KMS-11 (cell line): ENCODE data around the gene DSCAML1.

ENCODE experiments used
- H2AFZ ChIP-seq: fragments of 200-600 bp; sonication (generic); 2 replicates; pipeline ENCODE4 v1.6.1; 2016; ENCODE audit warnings: antibody characterized with exemption, mixed run types, low read depth
- H3K27ac ChIP-seq: fragments of 200-600 bp; sonication (generic); 2 replicates; pipeline ENCODE4 v1.6.1; 2016; ENCODE audit warnings: mild to moderate bottlenecking, mixed run types
- H3K27me3 ChIP-seq: fragments of 200-600 bp; sonication (generic); 2 replicates; pipeline ENCODE4 v1.6.1; 2017; ENCODE audit warnings: mild to moderate bottlenecking, low read depth, mixed run types, moderate library complexity; ENCODE audit not compliant: insufficient read depth
- H3K36me3 ChIP-seq: fragments of 200-600 bp; sonication (generic); 2 replicates; pipeline ENCODE4 v1.6.1; 2017; ENCODE audit warnings: mild to moderate bottlenecking, mixed run types; ENCODE audit not compliant: insufficient read depth
- H3K4me1 ChIP-seq: fragments of 200-600 bp; sonication (generic); 2 replicates; pipeline ENCODE4 v1.6.1; 2016; ENCODE audit warnings: mild to moderate bottlenecking, low read depth, mixed run types; ENCODE audit not compliant: poor library complexity, severe bottlenecking
- H3K4me2 ChIP-seq: fragments of 200-600 bp; sonication (generic); 2 replicates; pipeline ENCODE4 v1.7.0; 2016; ENCODE audit warnings: mild to moderate bottlenecking, mixed run types
- H3K4me3 ChIP-seq: fragments of 200-600 bp; sonication (generic); IDR thresholded peaks from 2 replicates; pipeline ENCODE4 v1.6.1; 2017; ENCODE audit warnings: low read depth, low read length, mixed read lengths; ENCODE audit not compliant: insufficient read depth
- H3K79me2 ChIP-seq: fragments of 200-600 bp; sonication (generic); 2 replicates; pipeline ENCODE4 v1.6.1; 2016; ENCODE audit warnings: low read depth, mixed run types; ENCODE audit not compliant: insufficient read depth
- H3K9ac ChIP-seq: fragments of 200-600 bp; sonication (generic); 2 replicates; pipeline ENCODE4 v1.6.1; 2016; ENCODE audit warnings: mild to moderate bottlenecking, mixed run types
- H4K20me1 ChIP-seq: fragments of 200-600 bp; sonication (generic); 2 replicates; pipeline ENCODE4 v1.6.1; 2016; ENCODE audit warnings: mild to moderate bottlenecking, mixed run types; ENCODE audit not compliant: insufficient read depth
- TF ChIP-seq, protein P1 (sequence below): fragments of 200-600 bp; sonication (generic); conservative IDR thresholded peaks from 2 replicates; pipeline ENCODE4 v1.6.1; 2017; ENCODE audit warnings: low read depth, mild to moderate bottlenecking, antibody characterized with exemption, low read length, moderate library complexity, mixed read lengths

The DSCAML1 gene

DNA sequence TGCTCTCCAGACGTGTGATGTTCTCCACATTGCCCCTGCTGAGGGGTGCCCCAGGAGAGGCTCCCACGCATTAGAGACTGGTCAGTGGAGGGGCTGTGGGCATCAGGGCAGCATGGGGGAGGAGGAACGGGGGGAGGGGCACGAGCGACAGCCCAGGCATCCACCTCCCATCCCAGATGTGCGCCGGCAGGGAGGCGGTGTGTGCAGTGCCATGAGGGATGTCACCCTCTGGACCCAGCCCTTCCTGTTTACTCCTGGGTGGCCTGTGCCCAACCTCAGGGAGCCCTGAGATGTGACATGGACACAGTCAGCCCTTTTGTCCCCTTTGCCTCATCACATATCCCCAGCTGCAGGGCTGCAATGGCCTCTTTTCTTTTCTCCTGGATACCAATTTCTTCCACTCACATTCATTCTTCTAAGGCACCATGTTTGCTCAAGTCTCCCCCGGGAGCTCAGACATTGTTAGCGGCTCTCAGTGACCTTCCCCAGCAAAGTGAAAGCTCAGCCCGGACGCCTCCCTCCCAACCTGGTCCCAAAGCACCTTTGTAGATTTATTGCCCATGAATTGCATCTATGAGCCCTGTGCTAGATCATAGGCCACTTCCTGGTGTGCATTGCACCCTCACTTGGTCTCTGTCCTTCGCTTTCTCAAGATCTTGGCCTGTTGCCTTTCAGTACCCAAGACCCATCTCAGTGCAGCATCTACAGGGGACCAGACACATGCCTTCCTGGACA is 318.7 kb downstream of the DSCAML1 start:
- no peaks in the 10 kb centered on the region for H3K36me3 ChIP-seq
- no peaks in the 10 kb centered on the region for H4K20me1 ChIP-seq
- no peaks in the 10 kb centered on the region for H3K79me2 ChIP-seq
- H3K27me3 ChIP-seq, result no peaks in the 10 kb centered on the region
- no peak overlapping the region for H3K9ac ChIP-seq
- TF ChIP-seq, protein P1, sequence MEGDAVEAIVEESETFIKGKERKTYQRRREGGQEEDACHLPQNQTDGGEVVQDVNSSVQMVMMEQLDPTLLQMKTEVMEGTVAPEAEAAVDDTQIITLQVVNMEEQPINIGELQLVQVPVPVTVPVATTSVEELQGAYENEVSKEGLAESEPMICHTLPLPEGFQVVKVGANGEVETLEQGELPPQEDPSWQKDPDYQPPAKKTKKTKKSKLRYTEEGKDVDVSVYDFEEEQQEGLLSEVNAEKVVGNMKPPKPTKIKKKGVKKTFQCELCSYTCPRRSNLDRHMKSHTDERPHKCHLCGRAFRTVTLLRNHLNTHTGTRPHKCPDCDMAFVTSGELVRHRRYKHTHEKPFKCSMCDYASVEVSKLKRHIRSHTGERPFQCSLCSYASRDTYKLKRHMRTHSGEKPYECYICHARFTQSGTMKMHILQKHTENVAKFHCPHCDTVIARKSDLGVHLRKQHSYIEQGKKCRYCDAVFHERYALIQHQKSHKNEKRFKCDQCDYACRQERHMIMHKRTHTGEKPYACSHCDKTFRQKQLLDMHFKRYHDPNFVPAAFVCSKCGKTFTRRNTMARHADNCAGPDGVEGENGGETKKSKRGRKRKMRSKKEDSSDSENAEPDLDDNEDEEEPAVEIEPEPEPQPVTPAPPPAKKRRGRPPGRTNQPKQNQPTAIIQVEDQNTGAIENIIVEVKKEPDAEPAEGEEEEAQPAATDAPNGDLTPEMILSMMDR, result no peak
- no peak overlapping the region for H3K4me2 ChIP-seq
- H2AFZ ChIP-seq, result no peak overlapping the region
- H3K4me1 ChIP-seq, result peaks cover 15% of the 10 kb centered on the region
- H3K27ac ChIP-seq, result no peak overlapping the region
- H3K4me3 ChIP-seq, result no peak overlapping the region

DNA sequence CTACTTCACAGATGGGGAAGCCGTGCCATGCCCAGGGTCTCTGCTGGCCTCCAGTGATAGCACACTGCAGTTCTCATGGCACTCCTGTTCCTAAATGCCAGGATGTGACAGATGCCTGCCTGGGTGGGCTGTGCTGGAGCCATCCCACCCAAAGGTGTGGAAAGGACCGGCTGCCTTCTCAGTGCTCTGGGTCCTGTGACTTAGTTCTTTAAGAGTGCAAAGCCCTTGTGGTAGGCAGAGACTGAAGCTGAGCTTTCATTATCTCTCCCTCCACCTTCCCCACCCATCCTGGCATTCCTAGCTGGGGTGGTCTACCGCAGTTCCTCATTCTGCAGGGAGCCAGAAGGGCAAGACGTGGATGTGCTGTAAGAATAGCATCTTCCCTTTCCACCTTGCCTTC is 319.3 kb downstream of the DSCAML1 start:
- Histone ChIP-seq H4K20me1 (no peaks in the 10 kb centered on the region), H3K4me3 (no peak overlapping the region), H3K4me1 (peaks cover 18% of the 10 kb centered on the region), H3K4me2 (no peak overlapping the region), H3K27ac (no peak overlapping the region), H2AFZ (no peak overlapping the region), H3K27me3 (no peaks in the 10 kb centered on the region), H3K9ac (no peak overlapping the region), H3K36me3 (no peaks in the 10 kb centered on the region), H3K79me2 (no peaks in the 10 kb centered on the region)
- TF ChIP-seq, protein P1, result no peak

DNA sequence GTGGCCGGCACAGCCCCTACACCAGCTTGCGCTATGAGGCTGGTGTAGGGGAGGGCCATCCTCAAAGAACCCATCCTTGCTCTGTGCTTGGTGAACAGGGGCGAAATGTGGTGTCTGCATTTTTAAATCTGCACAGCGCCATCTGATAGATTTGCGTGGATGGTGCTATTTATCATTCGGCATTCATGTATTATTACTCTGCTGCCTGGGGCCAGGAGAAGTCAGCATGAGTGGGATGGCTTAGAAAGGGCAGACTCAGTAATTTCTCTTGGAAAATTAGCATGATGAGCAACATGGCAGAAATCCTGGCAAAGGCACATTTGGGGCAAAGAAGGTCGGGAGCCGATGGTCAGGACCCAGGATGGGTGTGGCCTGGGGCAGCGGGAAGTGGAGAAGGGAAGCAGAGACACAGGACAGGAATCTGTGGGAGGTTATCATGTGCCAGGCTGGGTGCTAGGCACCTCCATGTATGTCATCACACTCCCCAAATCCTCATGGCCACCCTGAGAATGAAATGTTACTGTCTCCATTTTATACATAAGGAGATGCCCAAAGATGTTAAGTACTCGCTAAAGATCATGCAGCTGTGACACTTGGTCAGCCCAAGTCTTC is 320.4 kb downstream of the DSCAML1 start:
- H3K9ac ChIP-seq, result no peak overlapping the region
- no peaks in the 10 kb centered on the region for H4K20me1 ChIP-seq
- H3K27me3 ChIP-seq, result no peaks in the 10 kb centered on the region
- no peak overlapping the region for H3K4me2 ChIP-seq
- TF ChIP-seq, protein P1, result no peak
- H3K27ac ChIP-seq, result no peak overlapping the region
- no peaks in the 10 kb centered on the region for H3K79me2 ChIP-seq
- H3K4me1 ChIP-seq, result peaks cover 18% of the 10 kb centered on the region
- H2AFZ ChIP-seq, result no peak overlapping the region
- H3K4me3 ChIP-seq, result no peak overlapping the region
- H3K36me3 ChIP-seq, result no peaks in the 10 kb centered on the region

DNA sequence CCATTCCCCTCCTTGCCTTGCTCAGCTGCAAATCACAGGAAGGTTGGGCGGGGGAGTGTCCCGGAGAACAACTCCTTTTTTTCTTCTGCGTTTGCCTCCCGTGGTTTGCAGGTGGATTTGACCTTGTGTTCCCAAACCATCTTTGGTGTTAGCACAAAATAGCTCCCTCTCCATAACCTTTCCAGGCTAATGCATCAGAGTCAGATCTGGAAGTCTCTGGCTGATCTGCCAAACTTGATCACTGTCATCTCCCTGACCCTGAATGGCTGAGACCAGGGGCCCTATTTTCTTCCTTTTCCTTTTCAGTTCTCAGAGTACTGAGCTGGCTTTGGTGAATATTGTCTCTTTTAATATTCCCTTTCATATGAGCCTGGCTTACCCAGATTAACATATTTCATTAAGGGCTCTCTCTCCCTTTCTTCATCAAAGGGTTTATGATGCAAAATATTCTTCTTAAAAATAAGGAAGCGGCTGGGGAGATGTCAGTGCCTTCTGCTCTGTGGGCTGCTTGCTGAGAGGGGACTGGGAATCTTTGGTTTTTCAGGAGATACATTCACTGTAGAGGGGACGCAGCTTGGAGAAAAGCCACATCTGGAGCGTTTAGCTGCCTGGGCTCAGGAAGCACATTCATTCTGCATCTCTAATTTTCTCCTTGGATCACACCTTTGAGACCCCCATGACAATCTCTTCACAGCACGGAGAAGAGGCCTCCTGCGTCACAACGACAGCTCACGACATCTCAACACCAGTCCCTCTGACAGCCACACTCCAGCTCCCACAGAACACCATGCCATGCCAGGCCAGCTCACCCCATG is 321.1 kb downstream of the DSCAML1 start:
- Histone ChIP-seq H4K20me1 (no peaks in the 10 kb centered on the region), H3K36me3 (no peaks in the 10 kb centered on the region), H3K4me1 (peaks cover 18% of the 10 kb centered on the region), H3K27me3 (no peaks in the 10 kb centered on the region), H3K4me2 (no peak overlapping the region), H3K9ac (no peak overlapping the region), H3K79me2 (no peaks in the 10 kb centered on the region), H2AFZ (no peak overlapping the region), H3K4me3 (no peak overlapping the region), H3K27ac (no peak overlapping the region)
- TF ChIP-seq, protein P1, result no peak
